ENCODE measurements around the gene ATP6V0B. TPM values are rescaled to one million over a fixed set of nuclear protein-coding genes. Genes with fewer than 3 reads are reported as not detected.

Gene ATP6V0B
- total and polyA plus RNA-seq, 2 of the 13 experiments (the other 11 are each of a cell fraction or from before 2014, with no cell fraction given): 157 to 161 TPM

- TF ChIP-seq ZNF546 (CRISPR knock-in tag; conservative IDR thresholded peaks at IDR 0.05): no peak
- no peak for TF ChIP-seq ZSCAN12 (CRISPR knock-in tag; IDR thresholded peaks at IDR 0.05)
- TF ChIP-seq, protein P1, sequence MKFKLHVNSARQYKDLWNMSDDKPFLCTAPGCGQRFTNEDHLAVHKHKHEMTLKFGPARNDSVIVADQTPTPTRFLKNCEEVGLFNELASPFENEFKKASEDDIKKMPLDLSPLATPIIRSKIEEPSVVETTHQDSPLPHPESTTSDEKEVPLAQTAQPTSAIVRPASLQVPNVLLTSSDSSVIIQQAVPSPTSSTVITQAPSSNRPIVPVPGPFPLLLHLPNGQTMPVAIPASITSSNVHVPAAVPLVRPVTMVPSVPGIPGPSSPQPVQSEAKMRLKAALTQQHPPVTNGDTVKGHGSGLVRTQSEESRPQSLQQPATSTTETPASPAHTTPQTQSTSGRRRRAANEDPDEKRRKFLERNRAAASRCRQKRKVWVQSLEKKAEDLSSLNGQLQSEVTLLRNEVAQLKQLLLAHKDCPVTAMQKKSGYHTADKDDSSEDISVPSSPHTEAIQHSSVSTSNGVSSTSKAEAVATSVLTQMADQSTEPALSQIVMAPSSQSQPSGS (CRISPR knock-in tag; IDR thresholded peaks at IDR 0.05): peak; percentile 25; the same call in 1 of the 2 replicates
- 0 out of 2 replicates have a peak, but pooled peaks have one; percentile 78 for TF ChIP-seq SP140L (CRISPR knock-in tag; IDR thresholded peaks at IDR 0.05; ENCODE audit: borderline replicate concordance)
- TF ChIP-seq, protein P2, sequence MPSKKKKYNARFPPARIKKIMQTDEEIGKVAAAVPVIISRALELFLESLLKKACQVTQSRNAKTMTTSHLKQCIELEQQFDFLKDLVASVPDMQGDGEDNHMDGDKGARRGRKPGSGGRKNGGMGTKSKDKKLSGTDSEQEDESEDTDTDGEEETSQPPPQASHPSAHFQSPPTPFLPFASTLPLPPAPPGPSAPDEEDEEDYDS (CRISPR knock-in tag; IDR thresholded peaks at IDR 0.05): 0 out of 2 replicates have a peak, but pooled peaks have one; percentile 32
- TF ChIP-seq ARNT2 (CRISPR knock-in tag; IDR thresholded peaks at IDR 0.05; ENCODE audit: low read depth): peak; percentile 41; the same call in 1 of the 2 replicates
- TF ChIP-seq HDAC6 (IDR thresholded peaks at IDR 0.05; ENCODE audit: low read depth, low read length): no peak
- no peak for TF ChIP-seq ZZZ3 (CRISPR knock-in tag; IDR thresholded peaks at IDR 0.05; ENCODE audit: borderline replicate concordance)
- 0 out of 2 replicates have a peak, but pooled peaks have one; percentile 17 for TF ChIP-seq MIER3 (CRISPR knock-in tag; IDR thresholded peaks at IDR 0.05; ENCODE audit: borderline replicate concordance)
- no peak for TF ChIP-seq ZNF160 (CRISPR knock-in tag; IDR thresholded peaks at IDR 0.05)
- TF ChIP-seq, protein P3, sequence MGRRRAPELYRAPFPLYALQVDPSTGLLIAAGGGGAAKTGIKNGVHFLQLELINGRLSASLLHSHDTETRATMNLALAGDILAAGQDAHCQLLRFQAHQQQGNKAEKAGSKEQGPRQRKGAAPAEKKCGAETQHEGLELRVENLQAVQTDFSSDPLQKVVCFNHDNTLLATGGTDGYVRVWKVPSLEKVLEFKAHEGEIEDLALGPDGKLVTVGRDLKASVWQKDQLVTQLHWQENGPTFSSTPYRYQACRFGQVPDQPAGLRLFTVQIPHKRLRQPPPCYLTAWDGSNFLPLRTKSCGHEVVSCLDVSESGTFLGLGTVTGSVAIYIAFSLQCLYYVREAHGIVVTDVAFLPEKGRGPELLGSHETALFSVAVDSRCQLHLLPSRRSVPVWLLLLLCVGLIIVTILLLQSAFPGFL (CRISPR knock-in tag; IDR thresholded peaks at IDR 0.05): no peak
- TF ChIP-seq ZNF724P (CRISPR knock-in tag; IDR thresholded peaks at IDR 0.05; ENCODE audit: borderline replicate concordance): peak; percentile 17; the same call in 1 of the 2 replicates
- TF ChIP-seq BATF2 (CRISPR knock-in tag; IDR thresholded peaks at IDR 0.05): no peak
- no peak for TF ChIP-seq ERF (CRISPR knock-in tag; IDR thresholded peaks at IDR 0.05)
These were observed 3.4 kb downstream of the ATP6V0B start (continued) for GRCh38 chr1:43978264-43978550.

Data from HepG2 (cell line).